HL-60 (cell line): ENCODE measurements around the gene CDH22.

Experiments used
- POLR2AphosphoS5 ChIP-seq: IDR thresholded peaks from 2 replicates; pipeline ENCODE4 v1.6.1; 2012; ENCODE audit warnings: low read depth
- SPI1 ChIP-seq: IDR thresholded peaks from 2 replicates; pipeline ENCODE4 v1.6.1; 2012; ENCODE audit warnings: low read depth, mild to moderate bottlenecking, borderline replicate concordance
- TF ChIP-seq, protein P1 (sequence below): IDR thresholded peaks from one replicate; pipeline ENCODE4 v1.5.1; 2011; ENCODE audit warnings: low read length, control low read depth, inconsistent platforms; ENCODE audit not compliant: insufficient read depth

DNA sequence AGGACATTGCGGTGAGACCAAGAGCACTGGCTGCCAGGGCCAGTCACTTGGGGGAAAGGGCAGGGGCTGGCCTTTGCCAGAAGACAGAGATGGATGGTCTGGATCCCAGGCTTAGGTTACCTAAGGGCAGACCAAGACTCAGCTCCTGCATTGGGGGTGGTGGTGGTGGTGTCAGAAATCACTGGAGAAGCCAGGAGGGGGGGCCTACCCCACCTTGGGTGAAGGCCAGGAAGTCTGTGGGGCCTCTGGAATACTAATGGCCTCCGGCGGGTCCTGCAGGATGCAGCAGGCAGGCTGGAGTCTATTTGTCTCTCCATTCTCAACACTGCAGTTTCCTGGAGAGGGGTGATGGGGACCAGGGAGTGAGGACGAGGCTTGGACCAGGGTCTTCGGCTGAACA, 157.4 kb downstream of the CDH22 start:
- TF ChIP-seq, protein P1, sequence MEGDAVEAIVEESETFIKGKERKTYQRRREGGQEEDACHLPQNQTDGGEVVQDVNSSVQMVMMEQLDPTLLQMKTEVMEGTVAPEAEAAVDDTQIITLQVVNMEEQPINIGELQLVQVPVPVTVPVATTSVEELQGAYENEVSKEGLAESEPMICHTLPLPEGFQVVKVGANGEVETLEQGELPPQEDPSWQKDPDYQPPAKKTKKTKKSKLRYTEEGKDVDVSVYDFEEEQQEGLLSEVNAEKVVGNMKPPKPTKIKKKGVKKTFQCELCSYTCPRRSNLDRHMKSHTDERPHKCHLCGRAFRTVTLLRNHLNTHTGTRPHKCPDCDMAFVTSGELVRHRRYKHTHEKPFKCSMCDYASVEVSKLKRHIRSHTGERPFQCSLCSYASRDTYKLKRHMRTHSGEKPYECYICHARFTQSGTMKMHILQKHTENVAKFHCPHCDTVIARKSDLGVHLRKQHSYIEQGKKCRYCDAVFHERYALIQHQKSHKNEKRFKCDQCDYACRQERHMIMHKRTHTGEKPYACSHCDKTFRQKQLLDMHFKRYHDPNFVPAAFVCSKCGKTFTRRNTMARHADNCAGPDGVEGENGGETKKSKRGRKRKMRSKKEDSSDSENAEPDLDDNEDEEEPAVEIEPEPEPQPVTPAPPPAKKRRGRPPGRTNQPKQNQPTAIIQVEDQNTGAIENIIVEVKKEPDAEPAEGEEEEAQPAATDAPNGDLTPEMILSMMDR = no peak
- TF ChIP-seq POLR2AphosphoS5 (no peak), SPI1 (no peak)
